Effector memory CD8-positive, alpha-beta T cell (primary cell): Measurements from ENCODE around the gene TIMM10B.

ENCODE experiments used
- ATAC-seq: fragments of 150-1000 bp; cut with Tn5 transposase; replicated peaks from 2 replicates; pipeline ENCODE4 v1.10.0; 2021; ENCODE audit warnings: mild to moderate bottlenecking, moderate library complexity
- DNase-seq, 3 experiments: peaks; one replicate each; pipeline ENCODE4 v3.0.0; 2021
- H3K27ac Mint-ChIP-seq, 2 donors: one replicate each; pipeline ENCODE4 v1.8.0; 2022; ENCODE audit warnings: mild to moderate bottlenecking in 2 of 2, mixed read lengths in 2 of 2, moderate library complexity in 2 of 2
- H3K27me3 Mint-ChIP-seq, 2 donors: one replicate each; pipeline ENCODE4 v1.8.0; 2022; ENCODE audit warnings: mixed read lengths in 2 of 2
- H3K36me3 Mint-ChIP-seq: one replicate; pipeline ENCODE4 v1.8.0; 2022; ENCODE audit warnings: mild to moderate bottlenecking, moderate library complexity, mixed read lengths; ENCODE audit not compliant: insufficient read depth
- H3K4me1 Mint-ChIP-seq, 2 donors: one replicate each; pipeline ENCODE4 v1.8.0; 2022; ENCODE audit warnings: low read depth in 2 of 2, mixed read lengths in 2 of 2
- H3K4me3 Mint-ChIP-seq, 2 donors: one replicate each; pipeline ENCODE4 v1.8.0; 2022; ENCODE audit warnings: mild to moderate bottlenecking in 2 of 2, mixed read lengths in 2 of 2, moderate library complexity in 2 of 2
- H3K9me3 Mint-ChIP-seq, 2 donors: one replicate each; pipeline ENCODE4 v1.8.0; 2022; ENCODE audit warnings: mixed read lengths in 2 of 2

Gene TIMM10B

DNA sequence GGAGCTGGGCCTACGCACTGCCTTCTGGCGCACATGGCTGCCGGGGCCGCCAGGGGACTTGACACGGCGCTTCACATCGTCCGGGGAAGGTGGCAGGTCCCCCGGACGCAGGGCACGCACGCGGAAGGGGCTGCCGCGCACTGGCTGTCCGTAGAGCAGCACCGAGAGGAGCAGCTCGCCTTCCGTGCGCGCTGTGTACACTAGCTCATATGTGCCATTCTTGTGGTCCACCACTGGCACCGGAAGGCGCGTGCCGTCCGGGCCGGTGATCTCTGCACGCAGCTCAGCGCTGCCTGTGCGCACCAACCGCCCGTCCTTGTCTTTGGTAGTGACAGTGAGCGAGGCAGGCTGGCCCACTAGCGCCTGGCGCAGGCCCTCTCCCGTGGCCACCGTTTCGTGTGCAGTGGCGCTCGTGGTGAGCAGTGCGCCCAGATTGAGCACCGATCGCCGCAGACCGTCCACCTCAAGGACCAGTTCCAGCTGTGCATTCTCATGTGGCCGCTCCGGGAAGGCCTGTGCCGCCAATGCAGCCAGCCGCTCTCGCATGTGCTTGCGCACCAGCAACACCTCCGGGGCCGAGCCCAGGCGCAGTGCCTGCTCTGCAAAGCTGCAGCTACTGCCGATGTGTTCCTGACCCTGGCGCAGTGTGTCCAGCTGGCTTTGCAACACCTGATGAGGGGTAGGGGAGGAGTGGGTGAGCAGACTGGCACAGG is 24.8 kb upstream of the TIMM10B start:
- Mint-ChIP-seq H3K4me3 (no peak overlapping the region), H3K9me3 (no peaks in the 10 kb centered on the region), H3K4me1 (no peaks in the 10 kb centered on the region), H3K27ac (no peak overlapping the region), H3K27me3 (no peaks in the 10 kb centered on the region), H3K36me3 (peaks cover 11% of the 10 kb centered on the region)
- ATAC-seq (no peak), DNase-seq (no peak)

DNA sequence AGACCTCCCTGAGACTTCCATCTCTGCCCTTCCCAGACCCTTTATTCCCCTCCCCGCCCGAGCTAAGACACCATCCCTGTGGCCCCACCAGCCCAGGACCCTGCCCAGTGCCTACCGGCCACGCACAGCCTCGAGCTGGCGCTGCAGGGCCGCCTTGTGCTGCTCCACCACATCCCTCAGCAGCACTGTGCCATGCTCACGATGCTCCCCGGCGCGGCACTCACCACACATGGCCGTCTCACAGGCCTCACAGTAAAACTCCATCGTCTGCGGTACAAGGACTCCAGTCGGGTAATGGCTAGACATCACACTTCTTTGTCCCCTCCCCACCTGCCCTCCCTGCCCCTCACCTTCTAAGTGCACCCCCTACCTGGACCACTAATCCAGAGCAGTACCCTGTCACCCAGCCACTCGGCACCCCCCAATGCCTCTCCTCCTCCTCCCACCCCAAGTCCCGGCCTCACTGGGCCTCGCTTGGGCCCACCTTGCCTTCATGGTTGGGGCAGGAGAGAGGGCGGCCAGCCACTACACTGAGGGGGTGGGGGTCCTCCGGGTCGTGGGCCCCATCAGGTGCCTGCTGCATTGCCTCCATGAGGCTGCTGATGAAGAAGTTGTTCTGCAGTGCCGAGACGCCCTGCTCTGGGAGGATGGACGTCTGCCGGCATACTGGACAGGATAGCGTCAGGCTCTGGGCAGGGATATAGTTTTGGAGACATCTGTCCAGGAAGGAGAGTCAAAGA is 23.6 kb upstream of the TIMM10B start:
- ATAC-seq (no peak), DNase-seq (no peak)
- Mint-ChIP-seq H3K27ac (no peak overlapping the region), H3K9me3 (no peaks in the 10 kb centered on the region), H3K4me3 (no peak overlapping the region), H3K4me1 (no peaks in the 10 kb centered on the region), H3K36me3 (peaks cover 11% of the 10 kb centered on the region), H3K27me3 (no peaks in the 10 kb centered on the region)

DNA sequence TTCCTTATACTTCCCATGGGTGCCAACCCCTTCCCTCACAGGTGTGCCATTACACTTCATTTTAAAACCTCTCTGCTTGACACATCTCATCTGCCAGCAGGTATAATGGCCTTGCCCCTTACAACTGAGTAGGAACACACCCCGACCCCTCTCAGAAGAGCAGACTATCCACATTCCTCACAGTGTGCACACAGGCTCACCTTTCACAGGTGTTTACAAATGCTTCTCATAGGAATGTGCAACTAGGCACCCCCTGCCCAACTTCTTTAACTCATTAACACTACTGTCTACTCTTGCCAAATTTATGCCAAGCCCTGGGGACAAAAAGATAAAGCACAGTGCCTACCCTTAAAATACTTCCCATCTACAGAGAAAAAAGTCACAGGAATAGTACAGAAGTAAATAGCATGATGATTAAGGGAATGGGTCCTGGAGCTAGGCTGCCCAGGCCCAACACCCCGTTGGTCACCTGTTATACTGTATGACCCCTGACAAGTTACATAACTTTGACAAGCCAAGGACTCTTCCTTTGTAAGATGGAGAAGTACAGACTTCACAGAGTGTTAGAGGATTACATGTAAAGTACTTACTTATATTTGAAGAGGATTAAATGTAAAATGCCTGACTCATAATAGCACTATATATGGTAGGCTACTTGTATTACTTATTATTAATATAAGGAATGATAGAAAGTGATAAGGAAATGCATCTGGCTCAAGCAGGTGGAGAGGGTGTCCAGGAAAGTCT is 22.8 kb upstream of the TIMM10B start:
- no peak for DNase-seq
- H3K9me3 Mint-ChIP-seq = no peaks in the 10 kb centered on the region
- no peak for ATAC-seq
- H3K27ac Mint-ChIP-seq = no peak overlapping the region
- H3K27me3 Mint-ChIP-seq = no peaks in the 10 kb centered on the region
- no peaks in the 10 kb centered on the region for H3K4me1 Mint-ChIP-seq
- no peak overlapping the region for H3K4me3 Mint-ChIP-seq
- H3K36me3 Mint-ChIP-seq = peaks cover 10% of the 10 kb centered on the region

DNA sequence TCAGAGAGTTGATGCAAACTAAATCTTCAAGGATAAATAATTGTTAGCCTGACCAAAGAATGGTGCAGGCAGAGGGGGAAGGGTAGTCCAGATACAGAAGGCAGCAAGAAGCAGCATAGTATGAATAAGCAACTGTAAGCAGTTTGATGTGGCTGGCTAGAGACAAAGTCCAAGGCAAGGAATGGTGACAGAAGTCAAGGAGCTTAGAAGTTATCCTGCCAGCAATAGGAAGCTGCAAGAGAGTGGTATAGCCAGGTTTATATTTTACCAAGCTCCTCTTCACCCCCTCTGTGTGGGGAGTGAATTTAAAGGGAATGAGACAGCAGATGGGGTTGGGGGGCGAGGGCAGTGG is 22.2 kb upstream of the TIMM10B start:
- no peaks in the 10 kb centered on the region for H3K27me3 Mint-ChIP-seq
- H3K4me3 Mint-ChIP-seq = no peak overlapping the region
- H3K27ac Mint-ChIP-seq = no peak overlapping the region
- DNase-seq (no peak), ATAC-seq (no peak)
- H3K4me1 Mint-ChIP-seq = no peaks in the 10 kb centered on the region
- H3K36me3 Mint-ChIP-seq = peaks cover 6% of the 10 kb centered on the region
- H3K9me3 Mint-ChIP-seq = no peaks in the 10 kb centered on the region

DNA sequence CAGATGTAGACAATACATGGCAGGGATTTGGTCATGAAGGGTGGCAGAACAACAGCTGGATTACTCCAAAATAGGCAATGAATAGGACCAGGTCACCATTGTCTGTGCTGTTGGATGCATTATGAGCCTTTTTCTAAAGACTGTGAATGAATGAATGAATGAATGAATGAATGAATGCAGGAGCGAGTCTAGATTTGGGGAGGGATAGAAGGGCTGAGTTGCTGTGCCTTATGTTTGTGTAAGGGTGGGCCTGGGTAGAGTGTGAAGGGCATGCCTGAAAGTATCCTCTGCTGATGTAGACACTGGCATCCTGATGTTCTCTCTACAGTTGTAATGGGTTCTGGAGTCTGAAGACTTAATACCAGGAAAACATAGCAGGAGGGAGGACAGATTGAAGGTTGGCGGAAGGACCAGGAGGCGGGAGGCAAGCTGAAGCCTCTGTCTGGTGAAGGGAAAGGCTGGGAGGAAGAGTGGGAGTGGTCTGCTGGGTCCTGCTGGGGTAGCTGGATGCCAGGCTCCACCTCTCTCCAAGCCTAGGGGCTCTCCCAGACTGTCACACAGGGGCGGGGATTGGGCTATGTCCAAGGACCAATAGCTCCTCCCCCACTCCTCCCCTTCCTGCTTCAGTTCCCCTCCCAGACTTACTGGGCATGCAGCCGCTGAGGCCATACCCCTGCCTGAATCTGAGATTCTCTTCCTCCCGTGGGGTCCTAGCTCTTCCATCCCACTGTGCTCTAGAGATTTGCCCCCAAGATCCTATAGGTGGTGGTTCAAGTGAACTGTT is 12.4 kb upstream of the TIMM10B start:
- no peak overlapping the region for H3K27ac Mint-ChIP-seq
- H3K27me3 Mint-ChIP-seq = no peaks in the 10 kb centered on the region
- peaks cover 11 to 18% of the 10 kb centered on the region in 2 donors for H3K4me1 Mint-ChIP-seq
- DNase-seq (no peak), ATAC-seq (no peak)
- H3K4me3 Mint-ChIP-seq = no peak overlapping the region
- H3K36me3 Mint-ChIP-seq = peaks cover 4% of the 10 kb centered on the region
- no peaks in the 10 kb centered on the region for H3K9me3 Mint-ChIP-seq

DNA sequence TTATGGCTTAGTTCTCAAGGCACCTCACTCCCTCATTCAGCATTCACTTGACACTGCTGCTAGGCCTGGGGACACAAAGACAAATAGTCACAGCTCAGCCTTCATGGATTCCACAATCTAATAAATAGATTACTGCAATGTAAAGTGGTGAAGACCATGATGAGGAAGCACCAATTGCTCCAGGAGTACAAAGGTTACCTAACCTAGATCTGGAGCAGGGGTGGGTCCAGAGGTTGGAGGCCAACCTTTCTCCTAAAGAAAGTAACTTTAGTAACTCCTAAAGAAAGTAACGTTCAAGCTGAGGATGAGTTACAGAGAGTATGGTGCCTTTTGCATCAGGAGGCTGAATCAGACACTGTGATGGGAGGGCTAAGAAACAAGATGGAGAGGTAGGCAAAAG is 11.7 kb upstream of the TIMM10B start:
- H3K4me1 Mint-ChIP-seq = peaks cover 14 to 24% of the 10 kb centered on the region in 2 donors
- H3K4me3 Mint-ChIP-seq = no peak overlapping the region
- DNase-seq (no peak), ATAC-seq (no peak)
- H3K36me3 Mint-ChIP-seq = peaks cover 8% of the 10 kb centered on the region
- no peaks in the 10 kb centered on the region for H3K9me3 Mint-ChIP-seq
- H3K27me3 Mint-ChIP-seq = no peaks in the 10 kb centered on the region
- no peak overlapping the region for H3K27ac Mint-ChIP-seq

DNA sequence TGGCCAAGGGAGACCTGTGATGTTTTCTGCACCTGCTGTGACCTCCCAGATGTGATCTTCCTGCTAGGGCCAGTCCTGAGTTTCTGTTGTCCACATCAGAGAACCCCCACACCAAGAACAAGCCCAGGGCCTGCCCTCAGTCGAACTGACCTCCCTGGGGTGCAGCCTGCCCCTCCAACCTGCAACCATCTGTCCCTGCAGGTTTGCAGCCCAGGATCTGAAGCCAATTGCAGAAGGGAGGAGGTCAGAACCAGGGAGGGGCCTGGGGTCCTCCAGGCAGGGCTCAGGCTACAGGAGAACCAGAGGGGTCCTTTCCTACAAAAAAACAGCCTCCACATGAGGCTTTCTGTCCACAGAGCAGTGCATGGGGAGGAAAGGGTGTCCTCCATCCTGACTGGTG is 8.4 kb upstream of the TIMM10B start:
- Mint-ChIP-seq H3K9me3 (no peaks in the 10 kb centered on the region), H3K4me3 (peak overlapping the region; percentile 88 to 89), H3K36me3 (peaks cover 13% of the 10 kb centered on the region), H3K4me1 (peaks cover 16 to 19% of the 10 kb centered on the region in 2 donors), H3K27me3 (no peaks in the 10 kb centered on the region), H3K27ac (peak overlapping the region; percentile 83 to 90)
- ATAC-seq (no peak), DNase-seq (no peak)

DNA sequence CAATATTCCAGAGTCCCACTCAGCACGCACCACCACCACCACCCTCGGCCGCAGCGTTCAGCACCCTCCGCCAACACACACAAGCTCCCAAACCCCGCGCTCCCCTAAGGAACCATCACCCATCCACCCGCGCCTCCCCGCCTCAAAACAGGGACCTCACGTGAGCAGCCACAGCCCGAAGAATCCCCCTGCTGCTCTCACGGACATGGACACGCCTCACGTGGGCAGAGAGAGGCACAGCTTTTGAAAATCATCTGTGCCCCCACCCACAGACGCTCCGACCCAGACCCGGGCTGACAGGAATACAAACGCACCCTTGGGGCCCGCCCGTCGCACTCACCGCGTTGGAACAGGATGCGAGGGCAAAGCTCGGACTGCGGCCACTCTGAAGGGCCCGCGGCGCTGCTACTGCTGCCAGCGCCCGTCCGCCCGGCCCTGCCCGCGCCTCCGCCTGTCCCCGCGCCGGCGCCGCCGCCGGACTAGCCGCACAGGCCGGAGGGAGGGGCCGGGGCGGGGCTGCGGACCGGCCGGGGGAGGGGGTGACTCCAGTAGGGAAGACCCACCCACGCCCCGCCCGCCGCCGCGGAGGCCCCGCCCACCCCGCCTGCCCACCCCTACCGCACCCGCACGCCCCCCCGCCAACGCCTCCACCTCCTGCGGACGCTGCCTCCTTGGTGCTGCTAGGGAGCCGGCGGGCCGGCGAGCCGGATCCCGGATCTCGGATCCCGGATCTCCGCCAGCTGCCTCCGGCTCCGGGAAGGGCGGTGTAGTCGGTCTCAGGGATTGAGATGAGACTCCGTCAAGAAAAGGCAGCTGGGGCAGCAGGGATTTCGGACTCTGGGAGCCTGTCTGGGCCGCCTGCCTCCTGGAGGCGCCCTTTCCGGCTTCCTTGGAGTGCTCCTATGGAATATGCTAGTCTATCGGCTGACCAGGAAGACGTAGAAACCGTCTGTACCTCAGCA is 7.6 kb upstream of the TIMM10B start, which contains the start of gene TRIM3:
Gene TRIM3 (minus strand): TSS at position 491 of the 962 bp plus-strand sequence. CDS start 8,246 bp downstream, outside the sequence.
- Mint-ChIP-seq H3K9me3 (no peaks in the 10 kb centered on the region), H3K36me3 (peaks cover 16% of the 10 kb centered on the region), H3K27me3 (no peaks in the 10 kb centered on the region), H3K4me1 (peaks cover 16 to 19% of the 10 kb centered on the region in 2 donors), H3K4me3 (peak within 1 kb of the TSS; percentile 88 to 89), H3K27ac (peak within 1 kb of the TSS; percentile 83 to 90)
- DNase-seq = peak; percentile 37 to 50 (median 42)
- ATAC-seq = peak; percentile 79

DNA sequence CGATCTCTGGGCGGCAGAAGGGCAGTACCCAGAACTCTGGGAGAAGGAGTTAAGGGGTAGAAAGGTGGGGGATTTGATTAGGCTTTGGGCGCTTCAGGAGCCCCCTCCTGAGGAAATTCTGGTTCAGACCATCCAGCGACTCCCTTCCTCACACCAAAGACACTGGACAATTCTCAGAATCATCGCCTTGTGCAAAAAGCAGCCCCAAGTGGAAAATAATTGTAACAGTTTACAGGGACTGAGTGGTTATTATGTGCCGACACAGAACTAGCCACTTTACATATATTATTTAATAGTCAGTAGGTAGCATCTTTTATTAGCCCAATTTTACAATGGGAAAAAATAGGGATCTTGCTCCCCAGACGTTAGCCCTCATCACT is 6.9 kb upstream of the TIMM10B start:
- H3K27me3 Mint-ChIP-seq = no peaks in the 10 kb centered on the region
- H3K27ac Mint-ChIP-seq = peak overlapping the region; percentile 83 to 90
- ATAC-seq = no peak

DNA sequence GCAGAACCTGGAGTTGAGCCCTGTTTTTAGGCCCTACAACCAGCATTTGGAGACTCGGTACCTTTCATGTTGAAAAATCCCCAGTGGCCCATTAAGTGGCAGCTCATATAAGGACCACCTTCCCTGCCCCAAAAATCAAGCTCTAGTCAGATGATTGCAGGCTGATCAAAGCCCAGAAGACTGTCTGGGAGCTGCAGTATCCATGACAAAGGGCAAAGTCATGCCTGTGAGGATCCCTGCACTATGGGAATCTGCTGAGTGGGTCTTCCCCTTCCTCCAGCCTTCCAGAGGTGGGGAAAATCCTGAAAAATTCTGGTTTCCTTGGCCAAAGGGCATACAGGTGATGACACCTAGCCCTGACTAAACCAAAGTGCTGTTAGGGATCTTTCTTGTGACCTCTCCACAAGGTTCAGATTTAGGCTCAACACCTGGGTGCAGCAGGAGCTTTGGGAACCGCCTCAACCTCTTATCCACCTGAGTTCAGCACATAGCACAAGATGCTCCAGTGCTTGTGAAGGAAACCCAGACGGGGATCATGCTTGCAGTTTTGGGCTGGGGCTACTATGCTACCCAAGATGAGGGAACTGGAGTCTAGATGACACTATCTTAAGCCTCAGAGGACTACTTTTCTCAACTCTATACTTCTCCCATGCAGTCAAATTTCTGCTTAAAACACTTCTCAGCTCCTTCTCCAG is 6.3 kb upstream of the TIMM10B start:
- H3K36me3 Mint-ChIP-seq = peaks cover 16% of the 10 kb centered on the region
- peaks cover 21 to 23% of the 10 kb centered on the region in 2 donors for H3K4me1 Mint-ChIP-seq
- H3K27ac Mint-ChIP-seq = peak overlapping the region; percentile 83 to 90
- no peak for DNase-seq
- H3K27me3 Mint-ChIP-seq = no peaks in the 10 kb centered on the region
- ATAC-seq = no peak
- peak overlapping the region; percentile 88 to 89 for H3K4me3 Mint-ChIP-seq
- no peaks in the 10 kb centered on the region for H3K9me3 Mint-ChIP-seq

More for the DNA sequence above, 6.9 kb upstream of the TIMM10B start:
- Mint-ChIP-seq H3K36me3 (peaks cover 16% of the 10 kb centered on the region), H3K4me1 (peaks cover 16 to 19% of the 10 kb centered on the region in 2 donors), H3K4me3 (peak overlapping the region; percentile 88 to 89), H3K9me3 (no peaks in the 10 kb centered on the region)
- DNase-seq = no peak

DNA sequence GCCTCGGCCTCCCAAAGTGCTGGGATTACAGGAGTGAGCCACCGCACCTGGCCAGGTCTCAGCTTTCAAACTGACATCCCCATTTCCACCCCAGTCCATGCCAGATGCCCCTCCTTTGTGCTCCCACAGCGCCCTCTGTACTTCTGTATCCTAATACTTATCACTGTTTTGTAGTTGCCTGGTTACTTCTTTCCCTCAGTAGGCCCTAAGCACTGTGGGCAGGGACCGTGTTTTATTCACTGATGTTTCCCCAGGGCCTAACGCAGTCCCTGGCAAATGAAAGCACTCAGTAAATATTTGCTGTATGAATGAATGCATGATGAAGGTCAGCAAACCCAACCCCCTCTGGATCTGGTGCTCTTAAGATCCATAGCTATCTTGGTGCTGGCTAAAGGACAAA is 5.4 kb upstream of the TIMM10B start:
- H3K9me3 Mint-ChIP-seq = no peaks in the 10 kb centered on the region
- H3K27me3 Mint-ChIP-seq = no peaks in the 10 kb centered on the region
- H3K27ac Mint-ChIP-seq = peak overlapping the region; percentile 84 to 90
- H3K36me3 Mint-ChIP-seq = peaks cover 17% of the 10 kb centered on the region
- no peak overlapping the region for H3K4me3 Mint-ChIP-seq
- no peak for DNase-seq
- no peak for ATAC-seq
- peaks cover 29 to 31% of the 10 kb centered on the region in 2 donors for H3K4me1 Mint-ChIP-seq

DNA sequence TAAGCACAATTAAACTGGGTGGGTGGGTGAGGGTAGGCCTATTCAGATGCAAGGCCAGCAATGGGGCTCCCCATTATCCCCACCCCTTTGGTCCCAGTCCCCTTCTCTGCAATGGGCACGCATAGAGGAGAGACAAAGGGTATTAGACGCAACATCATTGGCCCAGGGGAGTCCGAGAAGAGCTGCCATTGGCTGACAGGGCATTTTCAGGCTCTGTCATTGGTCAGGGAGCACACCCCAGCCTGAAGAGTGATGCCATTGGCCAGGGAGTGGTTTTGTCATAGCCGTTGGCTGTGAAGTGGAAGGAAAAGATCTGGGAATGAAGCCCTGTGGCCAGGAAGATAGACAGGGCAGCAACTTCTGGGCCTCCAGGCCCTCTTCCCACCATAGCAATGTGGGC is 4.7 kb upstream of the TIMM10B start:
- peak overlapping the region in 1 of 2 donors; percentile 39 for H3K27ac Mint-ChIP-seq
- no peak for DNase-seq
- H3K36me3 Mint-ChIP-seq = peaks cover 23% of the 10 kb centered on the region
- no peak overlapping the region for H3K4me3 Mint-ChIP-seq
- ATAC-seq = no peak
- H3K9me3 Mint-ChIP-seq = no peaks in the 10 kb centered on the region
- no peaks in the 10 kb centered on the region for H3K27me3 Mint-ChIP-seq
- peaks cover 33 to 36% of the 10 kb centered on the region in 2 donors for H3K4me1 Mint-ChIP-seq
